Measurements from ENCODE around the gene HOXB3. TPM values are rescaled to one million over a fixed set of nuclear protein-coding genes. Genes with fewer than 3 reads are reported as not detected.

HOXB3 gene
- total RNA-seq, 1 experiment from 2014 or later, result not detected

DNA sequence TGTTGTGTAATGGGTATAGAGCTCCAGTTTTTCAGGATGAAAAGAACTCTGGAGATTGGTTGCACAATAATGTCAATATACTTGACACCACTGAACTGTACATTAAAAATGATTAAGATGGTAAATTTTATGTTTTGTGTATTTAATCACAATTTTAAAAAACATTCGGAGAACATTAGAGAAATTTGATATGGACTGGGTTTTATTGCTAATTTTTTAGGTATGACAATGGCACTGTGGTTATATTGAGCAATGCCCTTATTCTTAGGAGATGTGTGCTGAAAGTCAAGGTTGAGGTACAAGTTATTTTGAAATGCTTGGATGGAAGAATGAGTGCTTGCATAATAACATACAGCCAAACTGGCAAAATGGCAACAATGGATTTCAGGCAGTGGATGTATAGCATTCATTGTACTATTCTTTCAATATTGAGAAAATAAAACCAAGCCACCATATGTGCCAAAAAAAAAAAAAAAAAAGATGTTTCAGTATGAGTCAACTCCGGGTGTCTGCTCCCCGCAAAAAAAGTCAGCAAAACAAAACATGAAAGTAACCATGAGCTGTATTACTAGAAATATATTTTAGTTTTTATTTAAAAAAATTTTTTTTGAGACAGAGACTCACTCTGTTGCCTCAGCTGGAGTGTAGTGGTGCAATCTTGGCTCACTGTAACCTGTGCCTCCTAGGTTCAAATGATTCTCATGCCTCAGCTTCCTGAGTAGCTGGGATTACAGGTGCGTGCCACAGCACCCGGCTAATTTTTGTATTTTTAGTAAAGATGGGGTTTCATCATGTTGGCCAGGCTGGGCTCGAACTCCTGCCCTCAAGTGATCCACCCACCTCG, 79.1 kb downstream of the HOXB3 start:
- H3K9me3 Mint-ChIP-seq, result no peaks in the 10 kb centered on the region; a peak in 1 of 5 replicates

More for the DNA sequence above, 79.1 kb downstream of the HOXB3 start:
- no peak overlapping the region for H4K91ac ChIP-seq (ENCODE audit: insufficient read length, low read depth, low read length)
- no peak overlapping the region for H2AK5ac ChIP-seq (ENCODE audit: insufficient read length, low read length)
- H3K4me2 ChIP-seq (ENCODE audit: insufficient read depth, insufficient read length, low read length), result no peak overlapping the region
- no peak overlapping the region for H2BK20ac ChIP-seq (ENCODE audit: low read depth, low read length, poor library complexity, severe bottlenecking)
- no peak overlapping the region for H2BK5ac ChIP-seq (ENCODE audit: insufficient read length, low read length)
- H3K79me1 ChIP-seq (ENCODE audit: insufficient read depth, low read depth, low read length, poor library complexity, severe bottlenecking), result no peaks in the 10 kb centered on the region
- H3K4me3 Mint-ChIP-seq, result no peak overlapping the region
- peaks cover 17 to 22% of the 10 kb centered on the region in 2 experiments for H3K4me1 Mint-ChIP-seq
- no peak overlapping the region for H3K9ac ChIP-seq (ENCODE audit: extremely low read depth, insufficient read length, low read length)
- no peak overlapping the region for H3K18ac ChIP-seq (ENCODE audit: insufficient read length, low read depth, low read length)
- no peak overlapping the region for H3K27ac Mint-ChIP-seq
- H3K4me1 ChIP-seq (ENCODE audit: insufficient read depth, low read length), result no peaks in the 10 kb centered on the region; the same call in 1 of the 2 replicates
- H3K27ac ChIP-seq (ENCODE audit: insufficient read length, low read depth, low read length), result no peak overlapping the region
- no peak overlapping the region for H4K5ac ChIP-seq (ENCODE audit: insufficient read length, low read depth, low read length)
- no peak overlapping the region for H3K4ac ChIP-seq (ENCODE audit: low read depth, low read length)
- peaks cover 82% of the 10 kb centered on the region for H3K27me3 Mint-ChIP-seq (ENCODE audit: low read depth)
- H3T11ph ChIP-seq (ENCODE audit: low read length), result no peak overlapping the region
- H3K23me2 ChIP-seq (ENCODE audit: insufficient read length, low read depth, low read length, poor library complexity, severe bottlenecking), result no peaks in the 10 kb centered on the region
- H4K8ac ChIP-seq (replicated peaks; ENCODE audit: insufficient read length, low read depth, low read length), result no peak overlapping the region
- 0 out of 2 replicates have a peak, but pooled peaks cover 2% of the 10 kb centered on the region for H3K79me2 ChIP-seq (ENCODE audit: insufficient read depth, low read length)
- DNase-seq, result no peak
- no peak overlapping the region for H2BK15ac ChIP-seq (ENCODE audit: low read depth, low read length)
- no peaks in the 10 kb centered on the region; the same call in 1 of the 2 replicates for H3K27me3 ChIP-seq (ENCODE audit: insufficient read depth, low read length)
- WGBS (ENCODE audit: extremely low coverage, insufficient read length, low lambda C conversion rate), result 100% methylated on average over 1 of the region's 7 CpGs
- H4K20me1 ChIP-seq (ENCODE audit: control insufficient read depth, insufficient read depth, insufficient read length), result no peaks in the 10 kb centered on the region
- H3K9me3 ChIP-seq (ENCODE audit: control insufficient read depth, low read depth, low read length), result no peaks in the 10 kb centered on the region
- H2BK12ac ChIP-seq (ENCODE audit: insufficient read length, low read depth, low read length), result no peak overlapping the region
- TF ChIP-seq, protein P1, sequence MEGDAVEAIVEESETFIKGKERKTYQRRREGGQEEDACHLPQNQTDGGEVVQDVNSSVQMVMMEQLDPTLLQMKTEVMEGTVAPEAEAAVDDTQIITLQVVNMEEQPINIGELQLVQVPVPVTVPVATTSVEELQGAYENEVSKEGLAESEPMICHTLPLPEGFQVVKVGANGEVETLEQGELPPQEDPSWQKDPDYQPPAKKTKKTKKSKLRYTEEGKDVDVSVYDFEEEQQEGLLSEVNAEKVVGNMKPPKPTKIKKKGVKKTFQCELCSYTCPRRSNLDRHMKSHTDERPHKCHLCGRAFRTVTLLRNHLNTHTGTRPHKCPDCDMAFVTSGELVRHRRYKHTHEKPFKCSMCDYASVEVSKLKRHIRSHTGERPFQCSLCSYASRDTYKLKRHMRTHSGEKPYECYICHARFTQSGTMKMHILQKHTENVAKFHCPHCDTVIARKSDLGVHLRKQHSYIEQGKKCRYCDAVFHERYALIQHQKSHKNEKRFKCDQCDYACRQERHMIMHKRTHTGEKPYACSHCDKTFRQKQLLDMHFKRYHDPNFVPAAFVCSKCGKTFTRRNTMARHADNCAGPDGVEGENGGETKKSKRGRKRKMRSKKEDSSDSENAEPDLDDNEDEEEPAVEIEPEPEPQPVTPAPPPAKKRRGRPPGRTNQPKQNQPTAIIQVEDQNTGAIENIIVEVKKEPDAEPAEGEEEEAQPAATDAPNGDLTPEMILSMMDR (conservative IDR thresholded peaks at IDR 0.05), result no peak
- H2BK120ac ChIP-seq (ENCODE audit: low read depth, low read length, poor library complexity, severe bottlenecking), result no peak overlapping the region
- H2AFZ ChIP-seq (ENCODE audit: low read length), result no peak overlapping the region
- no peak overlapping the region for H3K56ac ChIP-seq (ENCODE audit: insufficient read length, low read depth, low read length)
- H3K36me3 Mint-ChIP-seq (ENCODE audit: insufficient read depth in 1 of 3, low read depth in 3 of 3), result no peaks in the 10 kb centered on the region; a peak in 1 of 7 replicates
- H3K23ac ChIP-seq (ENCODE audit: insufficient read length, low read depth, low read length), result no peak overlapping the region
- no peak overlapping the region for H3K14ac ChIP-seq (ENCODE audit: insufficient read depth, low read length)
